ENCODE results near the gene PROSER2.

DNA sequence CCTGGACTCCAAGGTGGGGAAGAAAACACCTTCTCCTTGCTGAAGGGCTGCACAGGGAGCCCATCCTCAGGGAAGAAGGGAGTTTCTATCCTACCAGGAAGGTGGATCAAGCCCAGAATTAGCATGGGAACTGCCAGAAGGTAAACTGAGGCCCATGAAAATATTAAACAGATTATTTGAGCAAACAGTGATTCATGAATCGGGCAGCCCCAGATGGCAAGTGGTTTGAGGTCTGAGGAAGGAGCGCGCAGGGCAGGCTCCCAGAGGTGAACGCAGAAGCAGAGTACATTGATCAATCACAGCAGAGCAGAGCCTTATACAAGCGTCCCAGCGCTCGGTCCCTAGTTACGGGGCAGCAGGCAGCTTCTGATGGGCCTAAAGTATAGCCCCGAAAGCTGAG, 35.8 kb upstream of the PROSER2 start:
- TF ChIP-seq YY1 (IDR thresholded peaks at IDR 0.05; ENCODE audit: insufficient read depth, insufficient read length) = no peak
- TF ChIP-seq ZNF274 (IDR thresholded peaks at IDR 0.05; ENCODE audit: low read depth, low read length) = no peak
